HL-60 (cell line): ENCODE results near the gene FSTL4.

ENCODE experiments used
- GABPA ChIP-seq: IDR thresholded peaks from 2 replicates; pipeline ENCODE4 v1.6.1; 2012; ENCODE audit warnings: low read depth
- TF ChIP-seq, protein P1 (sequence below): IDR thresholded peaks from one replicate; pipeline ENCODE4 v1.5.1; 2011; ENCODE audit warnings: low read length, control low read depth, inconsistent platforms; ENCODE audit not compliant: insufficient read depth
- TF ChIP-seq, protein P2 (sequence below): IDR thresholded peaks from 2 replicates; pipeline ENCODE4 v1.6.1; 2012; ENCODE audit warnings: low read depth; ENCODE audit not compliant: insufficient replicate concordance

DNA sequence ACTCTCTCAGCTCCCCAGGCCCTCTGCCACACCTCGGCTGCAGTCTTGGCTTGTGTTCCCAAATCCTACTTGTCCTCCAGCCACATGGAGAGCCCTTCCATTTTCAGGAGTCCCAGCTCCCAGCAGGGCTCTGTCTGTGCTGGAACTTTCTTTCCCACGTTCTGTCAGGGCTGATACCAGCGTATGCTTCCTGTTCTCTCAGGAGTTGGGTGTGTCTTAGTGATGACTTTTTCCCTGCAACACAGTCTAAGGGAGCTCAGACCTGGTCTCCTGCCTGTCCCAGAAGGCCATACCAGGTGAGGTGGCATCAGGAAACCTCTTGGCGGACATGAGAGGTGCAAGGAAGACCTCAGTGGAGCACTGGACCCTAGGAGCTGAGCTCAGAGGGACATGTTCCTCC, 334.0 kb downstream of the FSTL4 start:
- TF ChIP-seq, protein P1, sequence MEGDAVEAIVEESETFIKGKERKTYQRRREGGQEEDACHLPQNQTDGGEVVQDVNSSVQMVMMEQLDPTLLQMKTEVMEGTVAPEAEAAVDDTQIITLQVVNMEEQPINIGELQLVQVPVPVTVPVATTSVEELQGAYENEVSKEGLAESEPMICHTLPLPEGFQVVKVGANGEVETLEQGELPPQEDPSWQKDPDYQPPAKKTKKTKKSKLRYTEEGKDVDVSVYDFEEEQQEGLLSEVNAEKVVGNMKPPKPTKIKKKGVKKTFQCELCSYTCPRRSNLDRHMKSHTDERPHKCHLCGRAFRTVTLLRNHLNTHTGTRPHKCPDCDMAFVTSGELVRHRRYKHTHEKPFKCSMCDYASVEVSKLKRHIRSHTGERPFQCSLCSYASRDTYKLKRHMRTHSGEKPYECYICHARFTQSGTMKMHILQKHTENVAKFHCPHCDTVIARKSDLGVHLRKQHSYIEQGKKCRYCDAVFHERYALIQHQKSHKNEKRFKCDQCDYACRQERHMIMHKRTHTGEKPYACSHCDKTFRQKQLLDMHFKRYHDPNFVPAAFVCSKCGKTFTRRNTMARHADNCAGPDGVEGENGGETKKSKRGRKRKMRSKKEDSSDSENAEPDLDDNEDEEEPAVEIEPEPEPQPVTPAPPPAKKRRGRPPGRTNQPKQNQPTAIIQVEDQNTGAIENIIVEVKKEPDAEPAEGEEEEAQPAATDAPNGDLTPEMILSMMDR: no peak
- no peak for TF ChIP-seq GABPA
- TF ChIP-seq, protein P2, sequence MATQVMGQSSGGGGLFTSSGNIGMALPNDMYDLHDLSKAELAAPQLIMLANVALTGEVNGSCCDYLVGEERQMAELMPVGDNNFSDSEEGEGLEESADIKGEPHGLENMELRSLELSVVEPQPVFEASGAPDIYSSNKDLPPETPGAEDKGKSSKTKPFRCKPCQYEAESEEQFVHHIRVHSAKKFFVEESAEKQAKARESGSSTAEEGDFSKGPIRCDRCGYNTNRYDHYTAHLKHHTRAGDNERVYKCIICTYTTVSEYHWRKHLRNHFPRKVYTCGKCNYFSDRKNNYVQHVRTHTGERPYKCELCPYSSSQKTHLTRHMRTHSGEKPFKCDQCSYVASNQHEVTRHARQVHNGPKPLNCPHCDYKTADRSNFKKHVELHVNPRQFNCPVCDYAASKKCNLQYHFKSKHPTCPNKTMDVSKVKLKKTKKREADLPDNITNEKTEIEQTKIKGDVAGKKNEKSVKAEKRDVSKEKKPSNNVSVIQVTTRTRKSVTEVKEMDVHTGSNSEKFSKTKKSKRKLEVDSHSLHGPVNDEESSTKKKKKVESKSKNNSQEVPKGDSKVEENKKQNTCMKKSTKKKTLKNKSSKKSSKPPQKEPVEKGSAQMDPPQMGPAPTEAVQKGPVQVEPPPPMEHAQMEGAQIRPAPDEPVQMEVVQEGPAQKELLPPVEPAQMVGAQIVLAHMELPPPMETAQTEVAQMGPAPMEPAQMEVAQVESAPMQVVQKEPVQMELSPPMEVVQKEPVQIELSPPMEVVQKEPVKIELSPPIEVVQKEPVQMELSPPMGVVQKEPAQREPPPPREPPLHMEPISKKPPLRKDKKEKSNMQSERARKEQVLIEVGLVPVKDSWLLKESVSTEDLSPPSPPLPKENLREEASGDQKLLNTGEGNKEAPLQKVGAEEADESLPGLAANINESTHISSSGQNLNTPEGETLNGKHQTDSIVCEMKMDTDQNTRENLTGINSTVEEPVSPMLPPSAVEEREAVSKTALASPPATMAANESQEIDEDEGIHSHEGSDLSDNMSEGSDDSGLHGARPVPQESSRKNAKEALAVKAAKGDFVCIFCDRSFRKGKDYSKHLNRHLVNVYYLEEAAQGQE: no peak
